RWPE2 (cell line): ENCODE measurements around the gene FARP2.
"Not testable (repeated sequence)": the region's sequence is repeated elsewhere in the genome, so short reads cannot be mapped to it uniquely, and the experiment has no call there.

Experiments
- ATAC-seq: fragments of 200-7000 bp; cut with Tn5 transposase; 3 replicates; pipeline ENCODE4 v1.9.1; 2021; ENCODE audit warnings: low read depth
- DNase-seq: peaks from one replicate; pipeline ENCODE4 v3.0.0-alpha.2; 2020; ENCODE audit warnings: low spot score
- H3K27ac ChIP-seq: fragments of 450-650 bp; 2 replicates; pipeline ENCODE4 v1.5.1; 2017; ENCODE audit warnings: mild to moderate bottlenecking; ENCODE audit not compliant: poor library complexity, severe bottlenecking
- H3K27me3 ChIP-seq: fragments of 250-450 bp; sonication (Bioruptor Pico); 2 replicates; pipeline ENCODE4 v1.5.1; 2021; ENCODE audit warnings: mild to moderate bottlenecking, moderate library complexity; ENCODE audit not compliant: insufficient read depth, poor library complexity, severe bottlenecking
- H3K36me3 ChIP-seq: fragments of 250-450 bp; sonication (Bioruptor Pico); 2 replicates; pipeline ENCODE4 v1.5.1; 2020; ENCODE audit warnings: low read depth, mild to moderate bottlenecking, moderate library complexity
- H3K4me1 ChIP-seq: fragments of 250-450 bp; sonication (Bioruptor Pico); 2 replicates; pipeline ENCODE4 v1.5.1; 2021; ENCODE audit warnings: mild to moderate bottlenecking, moderate library complexity; ENCODE audit not compliant: insufficient read depth, poor library complexity, severe bottlenecking
- H3K4me3 ChIP-seq: fragments of 250-450 bp; sonication (Bioruptor Pico); 2 replicates; pipeline ENCODE4 v1.5.1; 2021; ENCODE audit warnings: mild to moderate bottlenecking, moderate library complexity; ENCODE audit not compliant: severe bottlenecking
- H3K9me3 ChIP-seq: fragments of 250-450 bp; sonication (Bioruptor Pico); 2 replicates; pipeline ENCODE4 v1.5.1; 2021; ENCODE audit warnings: mild to moderate bottlenecking, moderate library complexity; ENCODE audit not compliant: severe bottlenecking
- TF ChIP-seq, protein P1 (sequence below): fragments of 450-650 bp; IDR thresholded peaks from one replicate; pipeline ENCODE4 v1.5.1; 2017; ENCODE audit warnings: mild to moderate bottlenecking, moderate library complexity; ENCODE audit not compliant: poor library complexity, severe bottlenecking

FARP2 gene

DNA sequence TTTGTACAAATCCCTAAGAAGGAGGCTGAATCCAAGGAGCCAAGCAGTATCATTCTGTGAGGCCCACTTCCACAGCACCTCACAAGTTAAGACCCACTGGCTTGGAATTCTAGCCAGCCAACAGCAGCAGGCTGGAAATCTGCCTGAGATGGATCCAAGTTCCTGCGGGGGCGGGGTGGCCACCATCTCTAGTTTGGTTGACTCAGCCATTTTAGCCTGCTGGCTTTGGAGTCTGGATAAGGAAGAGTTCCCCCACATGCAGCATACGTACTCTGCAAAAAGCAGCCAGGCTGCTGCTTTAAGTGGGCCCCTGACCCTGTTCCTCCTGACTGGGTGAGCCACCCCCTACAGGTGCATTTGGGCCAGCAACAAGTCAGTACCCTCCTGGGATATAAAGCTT, 65.2 kb downstream of the FARP2 start:
- Histone ChIP-seq H3K4me1 (no peaks in the 10 kb centered on the region), H3K27ac (no peak overlapping the region), H3K36me3 (peaks cover 7% of the 10 kb centered on the region; the same call in 1 of the 2 replicates), H3K9me3 (no peaks in the 10 kb centered on the region), H3K4me3 (no peak overlapping the region), H3K27me3 (no peaks in the 10 kb centered on the region)
- ATAC-seq (no peak), DNase-seq (no peak)
- TF ChIP-seq, protein P1, sequence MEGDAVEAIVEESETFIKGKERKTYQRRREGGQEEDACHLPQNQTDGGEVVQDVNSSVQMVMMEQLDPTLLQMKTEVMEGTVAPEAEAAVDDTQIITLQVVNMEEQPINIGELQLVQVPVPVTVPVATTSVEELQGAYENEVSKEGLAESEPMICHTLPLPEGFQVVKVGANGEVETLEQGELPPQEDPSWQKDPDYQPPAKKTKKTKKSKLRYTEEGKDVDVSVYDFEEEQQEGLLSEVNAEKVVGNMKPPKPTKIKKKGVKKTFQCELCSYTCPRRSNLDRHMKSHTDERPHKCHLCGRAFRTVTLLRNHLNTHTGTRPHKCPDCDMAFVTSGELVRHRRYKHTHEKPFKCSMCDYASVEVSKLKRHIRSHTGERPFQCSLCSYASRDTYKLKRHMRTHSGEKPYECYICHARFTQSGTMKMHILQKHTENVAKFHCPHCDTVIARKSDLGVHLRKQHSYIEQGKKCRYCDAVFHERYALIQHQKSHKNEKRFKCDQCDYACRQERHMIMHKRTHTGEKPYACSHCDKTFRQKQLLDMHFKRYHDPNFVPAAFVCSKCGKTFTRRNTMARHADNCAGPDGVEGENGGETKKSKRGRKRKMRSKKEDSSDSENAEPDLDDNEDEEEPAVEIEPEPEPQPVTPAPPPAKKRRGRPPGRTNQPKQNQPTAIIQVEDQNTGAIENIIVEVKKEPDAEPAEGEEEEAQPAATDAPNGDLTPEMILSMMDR: no peak

DNA sequence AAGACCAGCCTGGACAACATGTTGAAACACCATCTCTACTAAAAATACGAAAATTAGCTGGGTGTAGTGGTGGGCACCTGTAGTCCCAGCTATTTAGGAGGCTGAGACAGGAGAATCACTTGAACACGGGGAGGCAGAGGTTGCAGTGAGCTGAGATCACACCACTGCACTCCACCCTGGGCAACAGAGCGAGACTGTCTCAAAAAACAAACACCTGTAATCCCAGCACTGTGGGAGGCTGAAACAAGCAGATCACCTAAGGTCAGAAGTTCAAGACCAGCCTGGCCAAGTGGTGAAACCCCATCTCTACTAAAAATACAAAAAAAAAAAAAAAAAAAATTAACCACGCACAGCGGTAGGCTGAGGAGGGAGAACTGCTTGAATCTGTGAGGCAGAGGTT, 65.9 kb downstream of the FARP2 start:
- H3K27ac ChIP-seq, H3K4me3 ChIP-seq, H3K36me3 ChIP-seq, ATAC-seq, H3K27me3 ChIP-seq, H3K9me3 ChIP-seq, H3K4me1 ChIP-seq, DNase-seq: not testable (repeated sequence)

DNA sequence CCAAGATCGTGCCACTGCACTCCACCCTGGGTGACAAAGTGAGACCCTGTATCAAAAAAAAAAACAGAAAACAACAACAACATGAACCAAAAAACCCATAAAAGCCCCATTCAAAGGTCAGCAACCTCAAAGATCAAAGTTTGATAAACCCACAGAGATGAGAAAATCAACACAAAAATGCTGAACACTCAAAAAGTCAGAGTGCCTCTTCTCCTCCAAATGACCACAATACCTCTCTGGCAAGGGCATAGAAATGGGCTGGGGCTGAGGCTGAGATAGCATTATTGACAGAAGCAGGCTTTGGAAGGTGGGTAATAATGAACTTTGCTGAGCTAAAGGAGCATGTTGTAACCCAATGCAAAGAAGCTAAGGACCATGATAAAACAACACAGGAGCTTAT, 66.3 kb downstream of the FARP2 start:
- TF ChIP-seq, protein P1: no peak
- H3K4me3 ChIP-seq: no peak overlapping the region
- H3K36me3 ChIP-seq: peaks cover 4% of the 10 kb centered on the region
- H3K4me1 ChIP-seq: no peaks in the 10 kb centered on the region
- ATAC-seq (no peak), DNase-seq (no peak)
- H3K27ac ChIP-seq: no peak overlapping the region
- H3K27me3 ChIP-seq: no peaks in the 10 kb centered on the region
- H3K9me3 ChIP-seq: no peaks in the 10 kb centered on the region

DNA sequence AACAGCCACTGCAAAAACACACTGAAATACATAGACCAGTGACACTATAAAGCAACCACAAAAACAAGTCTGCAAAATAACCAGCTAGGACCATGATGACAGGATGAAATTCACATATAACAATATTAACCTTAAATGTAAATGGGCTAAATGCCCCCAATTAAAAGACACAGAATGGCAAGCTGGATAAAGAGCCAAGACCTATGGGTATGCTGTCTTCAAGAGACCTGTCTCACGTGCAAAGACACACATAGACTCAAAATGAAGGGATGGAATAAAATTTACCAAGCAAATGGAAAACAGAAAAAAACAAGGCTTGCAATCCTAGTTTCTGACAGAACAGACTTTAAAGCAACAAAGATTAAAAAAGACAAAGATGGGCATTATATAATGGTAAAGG, 67.4 kb downstream of the FARP2 start:
- not testable (repeated sequence) for H3K36me3 ChIP-seq, H3K9me3 ChIP-seq, H3K27ac ChIP-seq, H3K4me1 ChIP-seq, H3K27me3 ChIP-seq, DNase-seq, ATAC-seq, H3K4me3 ChIP-seq

DNA sequence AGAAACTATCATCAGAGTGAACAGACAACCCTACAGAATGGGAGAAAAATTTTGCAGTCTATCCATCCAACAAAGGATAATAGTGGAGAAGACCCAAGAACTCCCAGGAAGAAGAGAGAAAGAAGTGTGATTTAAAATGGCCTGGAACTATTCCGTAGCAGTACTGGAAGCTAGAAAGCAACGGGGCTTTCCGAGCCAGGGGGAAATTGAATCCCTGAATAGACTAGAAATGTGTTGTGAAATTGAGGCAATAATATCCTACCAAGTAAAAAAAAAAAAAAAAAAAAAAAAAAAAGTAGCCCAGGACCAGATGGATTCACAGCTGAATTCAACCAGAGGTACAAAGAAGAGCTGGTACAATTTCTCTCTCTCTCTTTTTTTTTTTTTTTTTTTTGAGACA, 69.3 kb downstream of the FARP2 start:
- Histone ChIP-seq H3K27me3 (no peaks in the 10 kb centered on the region), H3K36me3 (peaks cover 5% of the 10 kb centered on the region), H3K4me3 (no peak overlapping the region), H3K4me1 (no peaks in the 10 kb centered on the region), H3K27ac (no peak overlapping the region), H3K9me3 (no peaks in the 10 kb centered on the region)
- ATAC-seq (no peak), DNase-seq (no peak)
- TF ChIP-seq, protein P1: no peak

DNA sequence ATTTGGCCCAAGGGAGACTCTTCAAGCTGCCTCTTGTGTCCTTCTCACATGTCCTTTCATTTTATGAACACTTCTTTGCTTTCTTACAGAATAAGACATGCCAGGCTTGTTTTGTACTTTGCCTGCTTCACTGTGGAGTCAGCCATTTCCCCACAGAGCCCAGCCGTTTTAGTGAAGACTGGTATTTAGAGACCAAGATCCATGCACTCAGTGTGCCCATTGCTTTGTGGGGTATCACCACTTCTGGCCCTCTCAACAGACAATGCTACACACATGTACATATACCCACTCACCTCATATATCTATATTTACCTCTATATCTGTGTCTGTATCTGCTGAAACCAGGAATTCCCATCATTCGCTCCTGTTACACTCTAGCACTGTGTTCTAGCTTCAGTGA, 74.1 kb downstream of the FARP2 start:
- no peaks in the 10 kb centered on the region for H3K9me3 ChIP-seq
- H3K27me3 ChIP-seq: no peaks in the 10 kb centered on the region
- TF ChIP-seq, protein P1: no peak
- DNase-seq (no peak), ATAC-seq (no peak)
- no peak overlapping the region for H3K4me3 ChIP-seq
- peaks cover 41% of the 10 kb centered on the region for H3K36me3 ChIP-seq
- no peaks in the 10 kb centered on the region for H3K4me1 ChIP-seq
- H3K27ac ChIP-seq: no peak overlapping the region
